Raji (cell line): Measurements from ENCODE around the gene KIF2C.
A peak's percentile ranks its signal among the peaks of the same experiment; 100 is the strongest.

Experiments
- POLR2A ChIP-seq: IDR thresholded peaks from 2 replicates; pipeline ENCODE4 v1.6.1; 2011; ENCODE audit warnings: low read depth, low read length, control low read depth; ENCODE audit not compliant: insufficient read depth

Gene KIF2C

DNA sequence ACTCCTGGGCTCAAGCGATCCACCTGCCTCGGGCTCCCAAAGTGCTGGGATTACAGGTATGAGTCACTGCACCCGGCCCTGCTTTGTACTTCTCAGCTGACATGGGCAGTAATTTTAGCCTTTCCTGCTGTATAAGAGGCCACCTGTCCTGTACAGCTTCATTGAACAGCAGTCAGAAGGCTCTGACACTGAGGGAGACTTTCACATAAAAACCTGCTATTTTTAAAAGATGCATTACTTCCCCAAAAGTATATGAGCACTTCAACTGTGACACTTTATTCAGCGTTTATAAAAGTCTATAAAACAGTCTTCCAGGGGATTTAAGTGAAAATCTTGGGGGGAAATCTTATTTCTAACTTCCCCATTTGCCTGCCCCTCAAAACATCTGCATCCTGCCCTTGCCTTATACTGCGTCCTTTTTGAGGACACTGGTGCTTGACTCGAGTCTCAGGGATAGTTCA lies 26.3 kb upstream of the KIF2C start:
- no peak for TF ChIP-seq POLR2A

- TF ChIP-seq POLR2A, result no peak
These were observed 25.1 kb upstream of the KIF2C start for GRCh38 chr1:44714532-44714931.

GRCh38 chr1:44714944-44715571 lies 24.6 kb upstream of the KIF2C start:
- TF ChIP-seq POLR2A, result peak; percentile 52; the same call in 1 of the 2 replicates

DNA sequence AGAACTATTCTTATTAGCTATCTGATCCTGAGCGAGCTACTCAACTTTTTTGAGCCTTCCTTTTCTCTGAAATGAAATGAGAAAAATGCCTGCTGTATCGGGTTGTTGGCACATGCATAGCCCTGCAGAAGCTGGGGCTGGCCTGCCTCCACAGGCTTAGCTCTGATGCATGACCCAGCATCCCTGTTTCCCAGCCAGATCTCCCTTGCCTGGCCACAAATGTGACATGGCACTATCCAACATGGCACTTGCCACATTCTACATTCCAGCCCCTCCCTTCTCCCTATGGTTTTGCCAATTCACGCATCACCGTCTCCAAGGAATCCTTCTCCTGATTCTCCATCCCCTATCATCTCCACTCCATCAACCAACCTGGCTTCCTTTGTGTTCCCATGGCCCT lies 22.5 kb upstream of the KIF2C start:
- TF ChIP-seq POLR2A, result no peak

DNA sequence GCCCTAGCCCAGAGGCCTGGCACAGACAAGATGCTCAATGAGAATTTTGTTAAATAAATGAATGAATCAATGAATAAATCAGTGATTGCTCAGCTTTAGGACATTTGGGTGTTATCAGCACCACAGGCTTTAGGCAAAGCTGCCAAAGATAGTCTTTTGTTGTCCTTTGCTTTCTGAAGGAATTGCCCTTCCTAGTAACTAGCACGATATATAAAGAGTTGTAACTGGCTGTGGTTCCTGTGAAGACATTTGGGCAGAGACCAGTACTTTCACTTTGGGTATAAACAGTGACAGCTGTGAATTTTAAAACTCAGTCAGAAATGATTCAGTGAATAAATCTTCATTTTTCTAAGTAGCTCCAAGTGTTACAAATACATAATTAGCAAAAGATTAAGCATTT lies 22.0 kb upstream of the KIF2C start:
- no peak for TF ChIP-seq POLR2A

- no peak for TF ChIP-seq POLR2A
These were observed 21.5 kb upstream of the KIF2C start for GRCh38 chr1:44718091-44718490.

DNA sequence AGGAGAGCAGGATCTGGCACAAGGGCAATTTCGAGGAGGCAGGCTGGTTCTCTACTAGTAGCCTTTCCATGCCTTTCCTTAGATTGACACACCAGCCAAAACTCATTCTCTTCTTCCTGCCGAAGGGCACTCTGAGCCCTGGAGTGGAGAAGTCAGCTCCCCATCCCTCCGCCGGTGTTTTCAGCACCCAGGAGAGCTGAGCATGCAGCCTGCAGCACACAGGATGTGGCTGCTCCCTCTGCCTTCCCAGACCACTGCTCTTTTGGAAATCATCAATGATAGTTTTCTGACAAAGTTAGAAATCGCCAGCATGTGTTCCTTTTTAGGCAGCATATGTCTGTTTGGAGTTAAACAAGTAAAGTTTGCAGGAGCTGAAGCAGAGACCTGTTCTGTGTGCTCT lies 20.3 kb upstream of the KIF2C start:
- TF ChIP-seq POLR2A, result no peak

GRCh38 chr1:44720281-44720680 lies 19.4 kb upstream of the KIF2C start:
- no peak for TF ChIP-seq POLR2A

GRCh38 chr1:44721485-44722361 lies 17.9 kb upstream of the KIF2C start:
- TF ChIP-seq POLR2A, result peak; percentile 100

DNA sequence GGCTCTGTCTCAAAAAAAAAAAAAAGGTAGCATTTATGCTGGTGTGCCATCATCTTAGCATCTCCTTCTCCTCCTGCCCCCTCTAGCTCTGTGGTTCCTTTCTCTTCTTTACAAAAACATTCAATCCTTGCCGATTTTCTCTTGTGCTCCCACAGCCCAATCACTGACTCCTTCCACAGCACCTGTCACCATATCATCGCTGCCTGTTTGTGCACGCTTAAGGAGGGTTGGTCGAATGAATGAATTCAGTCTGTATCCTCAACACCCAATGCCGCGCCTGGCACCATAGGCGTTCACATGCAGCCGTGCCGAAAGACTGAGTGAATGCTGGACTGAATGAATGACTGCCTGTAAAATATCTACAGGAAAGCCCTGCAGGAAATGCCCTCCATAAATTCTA lies 16.6 kb upstream of the KIF2C start:
- no peak for TF ChIP-seq POLR2A

- peak; percentile 45; the same call in 1 of the 2 replicates for TF ChIP-seq POLR2A
These were observed 15.9 kb upstream of the KIF2C start for GRCh38 chr1:44723496-44724295.

GRCh38 chr1:44724296-44724954 lies 15.2 kb upstream of the KIF2C start:
- TF ChIP-seq POLR2A, result no peak

GRCh38 chr1:44724955-44725698 lies 14.5 kb upstream of the KIF2C start:
- no peak for TF ChIP-seq POLR2A
